ENCODE measurements around the gene ABHD8. TPM values are rescaled to one million over a fixed set of nuclear protein-coding genes. Genes with fewer than 3 reads are reported as not detected.

Gene ABHD8
- total RNA-seq, 1 donor, result 13.8 TPM

DNA sequence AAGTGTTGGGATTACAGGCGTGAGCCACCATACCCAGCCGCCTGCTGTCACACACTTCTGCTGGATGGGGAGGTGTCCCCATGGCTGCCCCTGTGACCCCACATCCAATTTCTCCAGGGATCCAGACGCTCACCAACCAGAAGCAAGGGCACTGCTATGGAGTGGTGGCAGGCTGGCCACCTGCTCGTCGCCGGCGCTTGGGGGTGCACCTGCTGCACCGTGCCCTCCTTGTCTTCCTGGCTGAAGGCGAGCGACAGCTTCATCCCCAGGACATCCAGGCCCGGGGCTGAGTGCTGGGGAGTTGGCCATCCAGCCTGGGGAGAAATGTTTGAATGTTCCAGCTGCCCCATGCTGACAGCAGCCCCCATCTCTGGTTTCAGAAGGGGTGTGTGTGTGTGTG lies 17.0 kb downstream of the ABHD8 start:
- no peak for TF ChIP-seq CTCF (IDR thresholded peaks at IDR 0.05; ENCODE audit: insufficient read depth, low read depth, low read length)
- H3K4me3 ChIP-seq (ENCODE audit: low read depth, low read length), result no peak overlapping the region
- DNase-seq (ENCODE audit: low read depth), result no peak

GRCh38 chr19:17285415-17286135 lies 17.6 kb downstream of the ABHD8 start:
- H3K4me3 ChIP-seq (ENCODE audit: low read depth, low read length), result no peak overlapping the region
- DNase-seq (ENCODE audit: low read depth), result no peak
- no peak for TF ChIP-seq CTCF (IDR thresholded peaks at IDR 0.05; ENCODE audit: insufficient read depth, low read depth, low read length)

DNA sequence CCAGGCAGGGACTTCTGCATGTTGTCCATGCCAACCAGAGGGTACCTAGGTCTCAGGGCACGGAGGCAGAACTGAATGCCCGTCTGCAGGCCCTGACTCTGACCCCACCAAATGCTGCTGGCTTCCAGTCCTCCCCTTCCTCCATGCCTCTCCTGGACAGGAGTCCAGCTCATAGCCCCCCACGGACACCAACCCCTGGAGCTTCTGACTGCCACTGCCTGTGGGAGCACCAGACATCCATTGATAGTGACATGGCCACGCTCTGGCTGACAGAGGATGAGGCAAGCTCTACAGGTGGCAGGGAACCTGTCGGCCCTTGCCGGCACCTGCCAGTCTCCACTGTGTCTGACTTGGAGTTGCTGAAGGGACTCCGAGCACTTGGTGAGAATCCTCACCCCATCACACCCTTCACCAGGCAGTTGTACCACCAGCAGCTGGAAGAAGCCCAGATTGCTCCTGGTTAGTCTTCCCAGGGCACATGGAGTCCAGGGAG lies 19.7 kb downstream of the ABHD8 start:
- no peak overlapping the region for H3K4me3 ChIP-seq (ENCODE audit: low read depth, low read length)
- no peak for DNase-seq (ENCODE audit: low read depth)
- TF ChIP-seq CTCF (IDR thresholded peaks at IDR 0.05; ENCODE audit: insufficient read depth, low read depth, low read length), result no peak

DNA sequence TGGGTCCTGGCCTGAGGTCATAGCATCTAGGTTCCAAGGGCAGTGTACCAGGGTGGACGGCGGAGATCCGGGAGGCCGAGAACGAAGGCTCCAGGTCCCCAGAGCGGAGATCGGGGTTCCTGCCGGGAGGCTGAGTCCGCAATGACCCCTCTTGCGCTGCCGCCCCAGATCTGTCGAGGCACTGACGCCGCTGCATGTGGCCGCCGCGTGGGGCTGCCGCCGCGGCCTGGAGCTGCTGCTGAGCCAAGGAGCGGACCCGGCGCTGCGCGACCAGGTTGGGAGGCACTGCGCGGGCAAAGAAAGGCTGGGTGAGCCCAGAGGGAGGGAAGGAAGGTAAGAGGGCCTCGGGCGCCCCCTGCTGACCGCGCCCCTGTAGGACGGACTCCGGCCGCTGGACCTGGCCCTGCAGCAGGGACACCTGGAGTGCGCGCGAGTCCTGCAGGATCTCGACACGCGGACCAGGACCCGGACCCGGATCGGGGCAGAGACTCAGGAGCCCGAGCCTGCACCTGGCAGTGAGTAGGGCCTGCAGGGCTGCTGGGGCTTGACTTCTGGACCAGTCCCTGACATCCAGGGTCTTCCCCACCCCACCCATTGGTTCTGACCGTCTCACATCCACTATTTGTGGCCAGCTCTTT lies 20.6 kb downstream of the ABHD8 start:
- peak overlapping the region; percentile 55 for H3K4me3 ChIP-seq (ENCODE audit: low read depth, low read length)
- peak; percentile 85 for TF ChIP-seq CTCF (IDR thresholded peaks at IDR 0.05; ENCODE audit: insufficient read depth, low read depth, low read length)
- peak; percentile 81 for DNase-seq (ENCODE audit: low read depth)

DNA sequence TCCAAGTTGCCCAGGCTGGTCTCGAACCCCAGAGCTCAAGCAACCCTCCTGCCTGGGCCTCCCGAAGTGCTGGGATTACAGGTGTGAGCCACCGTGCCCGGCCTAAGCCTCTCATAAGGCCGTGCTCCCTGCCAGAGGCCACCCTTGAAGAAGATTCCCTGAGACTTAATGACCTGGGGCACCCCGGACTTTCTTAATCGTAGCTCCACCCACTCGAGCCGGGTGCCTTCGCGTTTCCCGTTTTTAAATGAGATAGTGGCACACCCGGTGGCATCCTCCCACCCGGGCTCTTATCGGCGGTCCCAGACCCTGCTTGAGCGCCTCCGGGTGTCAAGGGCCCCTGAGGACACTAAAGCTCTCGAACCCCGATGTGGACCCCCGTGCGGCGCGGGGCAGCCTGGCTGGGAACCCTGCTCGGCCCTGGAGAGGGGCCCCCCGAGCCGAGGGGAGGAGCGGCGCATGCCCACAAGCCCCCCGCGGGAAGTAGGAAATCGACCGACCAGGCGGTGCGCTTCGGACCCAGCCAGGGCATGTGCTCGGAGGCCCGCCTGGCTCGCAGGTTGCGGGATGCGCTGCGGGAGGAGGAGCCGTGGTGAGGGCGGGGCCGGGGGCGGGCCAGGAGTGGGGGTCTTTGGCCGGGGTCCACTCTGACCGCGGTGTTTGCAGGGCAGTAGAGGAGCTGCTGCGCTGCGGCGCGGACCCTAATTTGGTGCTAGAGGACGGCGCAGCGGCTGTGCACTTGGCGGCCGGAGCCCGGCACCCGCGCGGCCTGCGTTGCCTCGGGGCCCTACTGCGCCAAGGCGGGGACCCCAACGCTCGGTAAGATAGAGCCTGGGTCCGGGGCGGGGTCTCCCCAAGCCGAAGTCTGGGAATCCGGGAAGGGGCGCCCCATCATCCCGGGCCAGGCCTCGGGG lies 21.6 kb downstream of the ABHD8 start, which contains the start of gene ANKLE1:
ANKLE1 (plus strand) TSS at position 511 of the 914 bp plus-strand sequence; CDS start at position 531, 20 bp downstream.
- no peak for TF ChIP-seq CTCF (IDR thresholded peaks at IDR 0.05; ENCODE audit: insufficient read depth, low read depth, low read length)
- peak within 1 kb of the TSS; percentile 55 for H3K4me3 ChIP-seq (ENCODE audit: low read depth, low read length)
- DNase-seq (ENCODE audit: low read depth), result no peak

DNA sequence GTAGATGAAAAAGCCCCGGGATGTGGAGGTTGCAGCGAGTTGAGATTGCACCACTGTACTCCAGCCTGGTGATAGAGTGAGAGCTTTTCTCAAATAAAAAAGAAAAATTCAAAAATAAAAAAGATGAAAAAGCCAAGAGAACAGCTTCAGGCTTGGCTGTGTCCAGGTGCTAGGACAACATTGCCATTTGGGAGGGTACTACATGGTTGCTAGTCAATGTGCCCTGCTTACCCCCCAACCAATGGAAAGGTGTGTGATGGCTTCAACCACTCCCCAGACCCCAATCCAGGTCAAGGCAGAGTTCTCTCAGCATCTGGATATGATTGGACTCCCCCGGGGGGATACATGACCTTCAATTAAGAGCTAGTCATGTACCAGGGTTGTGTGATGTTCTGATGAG lies 23.8 kb downstream of the ABHD8 start:
- no peak for DNase-seq (ENCODE audit: low read depth)
- TF ChIP-seq CTCF (IDR thresholded peaks at IDR 0.05; ENCODE audit: insufficient read depth, low read depth, low read length), result no peak
- H3K4me3 ChIP-seq (ENCODE audit: low read depth, low read length), result no peak overlapping the region

Measured in fibroblast of villous mesenchyme (primary cell).